PFSK-1 (cell line): ENCODE results near the gene FSCN2.

Source experiments
- FOXP2 ChIP-seq: optimal IDR thresholded peaks from 2 replicates; pipeline ENCODE3; 2011; ENCODE audit warnings: borderline replicate concordance, control low read depth, inconsistent platforms; ENCODE audit not compliant: insufficient read depth; ENCODE audit errors: extremely low read length, extremely low read depth
- POLR2AphosphoS5 ChIP-seq: IDR thresholded peaks from 2 replicates; pipeline ENCODE4 v1.6.1; 2012; ENCODE audit warnings: low read depth, mild to moderate bottlenecking, control low read depth, low read length, moderate library complexity
- SIN3A ChIP-seq: IDR thresholded peaks from 2 replicates; pipeline ENCODE4 v1.6.1; 2012; ENCODE audit warnings: mild to moderate bottlenecking, low read length, moderate library complexity, borderline replicate concordance; ENCODE audit not compliant: insufficient read depth
- TAF1 ChIP-seq: IDR thresholded peaks from 2 replicates; pipeline ENCODE4 v1.6.1; 2012; ENCODE audit warnings: low read length, control low read depth, borderline replicate concordance; ENCODE audit not compliant: insufficient read depth
- TF ChIP-seq, protein P1 (sequence below), 2 experiments: IDR thresholded peaks; 2 replicates each; pipeline versions ENCODE4 v1.6.1 to v1.8.0; 2011 to 2012; ENCODE audit warnings: low read depth in 2 of 2, low read length in 2 of 2, control low read depth in 1 of 2, inconsistent platforms in 1 of 2, mild to moderate bottlenecking in 1 of 2, moderate library complexity in 1 of 2; ENCODE audit not compliant: insufficient read depth in 1 of 2

DNA sequence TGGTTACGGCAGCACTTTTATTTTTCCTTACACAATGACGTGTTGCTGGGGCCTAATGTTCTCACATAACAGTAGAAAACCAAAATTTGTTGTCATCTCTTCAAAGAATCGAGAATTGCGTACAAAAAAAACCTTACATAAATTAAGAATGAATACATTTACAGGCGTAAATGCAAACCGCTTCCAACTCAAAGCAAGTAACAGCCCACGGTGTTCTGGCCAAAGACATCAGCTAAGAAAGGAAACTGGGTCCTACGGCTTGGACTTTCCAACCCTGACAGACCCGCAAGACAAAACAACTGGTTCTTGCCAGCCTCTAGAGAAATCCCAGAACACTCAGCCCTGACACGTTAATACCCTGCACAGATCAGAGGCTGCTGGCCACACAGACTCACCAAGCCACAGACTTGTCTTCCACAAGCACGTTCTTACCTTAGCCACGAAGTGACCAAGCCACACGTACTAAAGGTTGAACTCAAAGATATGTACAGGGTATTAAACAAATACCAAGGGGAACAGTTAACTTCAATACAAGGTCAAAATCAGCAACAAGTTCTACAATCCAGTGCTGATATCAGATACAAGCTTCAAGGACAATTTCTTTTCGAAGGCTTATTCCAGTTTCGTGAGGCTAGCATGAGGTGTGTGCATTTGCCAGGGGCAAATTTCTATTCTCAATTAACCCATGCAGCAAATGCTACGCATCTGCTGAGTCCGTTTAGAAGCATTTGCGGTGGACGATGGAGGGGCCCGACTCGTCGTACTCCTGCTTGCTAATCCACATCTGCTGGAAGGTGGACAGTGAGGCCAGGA, 18.0 kb upstream of the FSCN2 start:
- TF ChIP-seq SIN3A (no peak), TAF1 (no peak; the same call in 1 of the 2 replicates), POLR2AphosphoS5 (0 out of 2 replicates have a peak, but pooled peaks have one; percentile 34), FOXP2 (no peak)
- TF ChIP-seq, protein P1, sequence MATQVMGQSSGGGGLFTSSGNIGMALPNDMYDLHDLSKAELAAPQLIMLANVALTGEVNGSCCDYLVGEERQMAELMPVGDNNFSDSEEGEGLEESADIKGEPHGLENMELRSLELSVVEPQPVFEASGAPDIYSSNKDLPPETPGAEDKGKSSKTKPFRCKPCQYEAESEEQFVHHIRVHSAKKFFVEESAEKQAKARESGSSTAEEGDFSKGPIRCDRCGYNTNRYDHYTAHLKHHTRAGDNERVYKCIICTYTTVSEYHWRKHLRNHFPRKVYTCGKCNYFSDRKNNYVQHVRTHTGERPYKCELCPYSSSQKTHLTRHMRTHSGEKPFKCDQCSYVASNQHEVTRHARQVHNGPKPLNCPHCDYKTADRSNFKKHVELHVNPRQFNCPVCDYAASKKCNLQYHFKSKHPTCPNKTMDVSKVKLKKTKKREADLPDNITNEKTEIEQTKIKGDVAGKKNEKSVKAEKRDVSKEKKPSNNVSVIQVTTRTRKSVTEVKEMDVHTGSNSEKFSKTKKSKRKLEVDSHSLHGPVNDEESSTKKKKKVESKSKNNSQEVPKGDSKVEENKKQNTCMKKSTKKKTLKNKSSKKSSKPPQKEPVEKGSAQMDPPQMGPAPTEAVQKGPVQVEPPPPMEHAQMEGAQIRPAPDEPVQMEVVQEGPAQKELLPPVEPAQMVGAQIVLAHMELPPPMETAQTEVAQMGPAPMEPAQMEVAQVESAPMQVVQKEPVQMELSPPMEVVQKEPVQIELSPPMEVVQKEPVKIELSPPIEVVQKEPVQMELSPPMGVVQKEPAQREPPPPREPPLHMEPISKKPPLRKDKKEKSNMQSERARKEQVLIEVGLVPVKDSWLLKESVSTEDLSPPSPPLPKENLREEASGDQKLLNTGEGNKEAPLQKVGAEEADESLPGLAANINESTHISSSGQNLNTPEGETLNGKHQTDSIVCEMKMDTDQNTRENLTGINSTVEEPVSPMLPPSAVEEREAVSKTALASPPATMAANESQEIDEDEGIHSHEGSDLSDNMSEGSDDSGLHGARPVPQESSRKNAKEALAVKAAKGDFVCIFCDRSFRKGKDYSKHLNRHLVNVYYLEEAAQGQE (IDR thresholded peaks at IDR 0.05; ENCODE audit: insufficient read depth in 1 of 2, low read depth in 2 of 2, low read length in 2 of 2), result no peak
